Kidney capillary endothelial cell (primary cell): Measurements from ENCODE around the gene TNIK.

ENCODE experiments used
- DNase-seq: peaks from one replicate; pipeline ENCODE4 v3.0.0-alpha.2; 2018; ENCODE audit warnings: low spot score

TNIK gene

DNA sequence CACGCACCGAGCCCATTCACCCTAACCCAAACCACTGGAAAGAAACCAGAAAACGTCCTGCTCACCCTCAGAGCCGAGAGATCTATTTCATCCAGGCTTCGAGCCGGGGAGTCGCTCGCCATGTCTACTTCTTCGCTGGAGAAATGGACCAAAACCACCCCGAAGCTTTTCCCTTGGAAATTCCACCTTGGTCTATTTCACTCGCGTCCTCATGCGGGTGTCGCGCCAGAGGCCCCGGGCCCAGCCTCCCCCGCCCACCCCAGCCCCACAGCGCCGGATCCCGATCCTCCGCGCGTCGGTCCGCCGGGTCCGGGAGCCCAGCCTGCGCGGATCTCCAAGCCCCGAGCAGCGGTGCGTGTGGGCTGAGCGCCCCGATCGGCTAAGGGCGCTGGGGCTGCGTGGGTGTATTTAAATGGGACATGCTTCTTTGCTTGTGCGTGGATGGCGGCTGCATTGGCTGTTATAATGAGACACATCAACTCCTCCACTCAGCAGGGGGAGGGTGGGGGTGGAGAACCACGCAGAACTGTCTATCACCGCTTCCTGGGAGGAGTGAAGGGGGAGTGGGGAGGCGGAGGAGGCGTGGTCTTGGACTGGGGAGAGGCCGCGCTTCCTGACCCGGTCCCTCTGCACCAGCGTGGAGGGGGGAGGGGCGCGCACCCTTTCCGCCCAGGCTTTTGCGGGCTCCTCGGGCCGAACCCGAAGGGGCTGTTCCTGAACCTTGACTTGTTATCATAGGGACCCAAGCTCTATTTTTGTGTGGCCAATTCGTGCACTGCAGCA is at the start of gene TNIK:
Gene TNIK, minus strand, starts transcription at position 464 of the 783 bp plus-strand sequence. Its CDS starts 342 bp downstream, at position 122.
- peak; percentile 75 for DNase-seq

DNA sequence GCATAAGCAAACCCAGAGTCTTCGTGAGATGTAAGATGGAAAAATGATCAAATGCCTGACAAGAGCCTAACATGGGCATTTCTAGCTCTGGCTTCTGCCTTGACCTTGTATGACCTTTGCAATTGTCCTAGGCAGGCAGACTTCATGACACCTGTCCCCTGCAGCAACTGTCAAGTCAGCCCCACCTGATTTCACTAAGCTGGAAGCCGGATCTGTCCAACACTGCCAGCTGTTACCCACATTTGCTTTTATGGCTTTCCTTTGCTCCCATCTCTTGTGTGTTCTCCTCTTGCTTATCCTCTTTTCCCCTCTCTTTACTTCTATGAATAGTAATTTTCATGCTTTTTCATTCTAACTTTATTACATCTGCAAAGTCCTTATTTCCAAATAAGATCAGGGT is 48.5 kb upstream of the TNIK start:
- DNase-seq: no peak

DNA sequence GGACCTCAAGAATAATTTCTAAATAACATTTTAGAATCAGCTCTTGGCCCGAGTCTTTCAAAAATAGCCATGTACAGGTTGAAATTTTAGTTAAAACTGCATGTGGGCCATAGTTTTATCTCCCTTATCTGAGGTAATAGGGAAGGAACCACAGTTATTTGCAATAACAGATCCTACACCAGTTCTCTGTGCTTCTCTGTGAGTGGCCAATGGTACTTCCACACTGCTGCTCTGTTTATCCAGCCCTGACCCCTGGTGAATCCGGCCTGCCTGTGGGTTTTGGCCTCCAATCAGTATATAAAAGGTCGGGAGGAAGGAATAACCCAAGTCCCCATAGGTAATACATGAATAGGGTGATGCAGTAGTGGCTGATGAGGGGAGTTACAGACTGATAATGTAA is 48.0 kb upstream of the TNIK start:
- no peak for DNase-seq

DNA sequence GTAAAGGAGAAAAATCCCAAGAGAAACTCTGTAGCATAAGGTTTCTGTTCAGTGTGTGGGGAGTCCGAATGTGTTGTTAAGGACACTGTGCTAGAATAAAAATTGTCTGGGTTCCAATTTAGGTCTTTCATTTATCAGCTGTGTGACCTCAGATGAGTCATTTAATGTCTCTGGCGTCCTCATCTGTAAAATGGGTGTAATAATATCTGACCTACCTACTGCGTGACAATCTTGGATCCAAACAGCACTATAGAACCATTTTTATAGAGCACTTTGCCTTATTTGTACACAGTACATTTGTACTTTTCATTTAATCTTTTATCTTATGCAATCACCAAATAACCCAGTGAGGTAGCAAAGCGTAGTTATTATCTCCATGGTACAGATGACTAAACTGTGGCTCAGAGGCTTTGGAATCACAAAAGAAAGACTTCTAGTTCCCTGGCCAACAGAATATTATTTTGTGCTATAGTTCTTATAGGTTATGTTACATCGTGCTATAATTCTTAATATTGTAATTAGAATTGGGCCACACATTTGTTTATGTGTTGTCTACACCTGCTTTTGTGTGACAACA is 46.6 kb upstream of the TNIK start:
- DNase-seq: no peak

DNA sequence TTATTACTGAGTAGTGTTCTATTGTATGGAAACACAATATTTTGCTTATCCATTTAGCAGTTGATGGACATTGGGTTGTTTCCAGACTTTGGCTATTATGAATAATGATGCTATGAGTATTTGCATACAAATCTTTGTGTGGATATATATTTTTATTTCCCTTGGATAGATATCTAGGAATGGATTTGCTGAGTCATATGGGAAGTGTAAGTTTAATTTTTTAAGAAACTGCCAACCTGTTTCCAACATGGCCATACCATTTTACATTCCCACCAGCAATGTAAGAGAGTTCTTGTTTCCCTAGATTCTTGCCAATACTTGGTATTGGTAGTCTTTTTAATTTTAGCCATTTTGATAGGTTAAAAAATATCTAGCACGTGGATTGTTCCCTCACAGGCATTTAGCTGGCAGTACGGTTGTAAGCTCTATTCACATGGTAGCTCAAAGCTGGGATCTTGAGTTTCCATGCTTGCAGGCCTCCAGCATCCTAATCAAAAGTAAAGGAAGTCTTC is 45.7 kb upstream of the TNIK start:
- no peak for DNase-seq

DNA sequence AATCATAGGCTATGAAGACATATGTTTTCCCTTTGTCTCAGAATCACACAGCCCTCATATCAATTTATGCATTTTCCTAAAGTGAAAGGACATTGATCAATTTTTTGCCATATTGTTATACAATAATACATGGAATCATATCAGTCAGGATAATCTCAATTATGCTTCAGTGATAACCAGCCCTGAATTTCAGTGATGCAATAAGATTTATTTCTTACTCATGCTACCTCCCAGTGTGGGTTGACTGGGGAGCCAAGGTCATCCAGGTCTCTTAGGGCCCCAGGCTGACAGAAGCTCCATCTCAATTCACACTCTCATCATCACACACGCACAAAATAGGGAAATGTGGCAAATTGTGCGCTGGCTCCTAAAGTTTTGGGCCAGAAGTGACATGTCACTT is 44.2 kb upstream of the TNIK start:
- no peak for DNase-seq

DNA sequence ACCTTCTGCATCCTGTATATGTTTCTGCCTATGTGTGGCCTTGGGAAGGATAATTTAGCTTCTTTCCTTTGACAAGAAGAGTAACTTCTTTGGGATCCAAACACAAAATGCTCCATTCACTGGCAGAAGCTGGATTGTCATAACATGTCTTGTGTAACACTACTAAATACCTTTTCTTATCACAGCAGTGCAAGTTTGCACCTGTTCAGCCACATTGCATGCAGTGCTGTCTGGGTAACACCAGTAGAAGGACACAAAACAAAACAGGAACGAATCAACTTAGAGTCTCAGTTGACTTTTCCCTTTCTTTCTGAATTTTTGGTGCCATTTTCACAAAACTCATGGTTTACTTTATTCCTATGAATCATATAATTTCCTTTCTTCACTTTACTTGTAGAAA is 43.6 kb upstream of the TNIK start:
- no peak for DNase-seq

DNA sequence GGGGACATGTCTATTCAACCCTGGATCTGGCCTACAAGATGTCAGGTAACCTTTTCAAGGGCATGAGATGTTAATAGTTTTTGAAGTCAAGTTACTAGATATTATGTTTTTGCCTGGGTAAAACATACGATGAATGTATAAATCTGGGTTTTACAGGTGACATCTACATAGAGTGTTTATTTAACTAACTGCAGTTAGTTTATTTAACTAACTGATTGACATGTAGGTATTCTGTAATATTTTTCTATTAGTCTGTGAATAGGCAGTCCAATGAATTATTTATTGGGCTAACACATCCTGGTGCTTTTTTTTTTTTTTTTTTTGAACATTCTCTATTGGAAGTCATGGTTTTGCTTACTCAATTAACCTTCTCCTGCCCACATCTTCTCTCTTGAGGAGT is 38.7 kb upstream of the TNIK start:
- no peak for DNase-seq

DNA sequence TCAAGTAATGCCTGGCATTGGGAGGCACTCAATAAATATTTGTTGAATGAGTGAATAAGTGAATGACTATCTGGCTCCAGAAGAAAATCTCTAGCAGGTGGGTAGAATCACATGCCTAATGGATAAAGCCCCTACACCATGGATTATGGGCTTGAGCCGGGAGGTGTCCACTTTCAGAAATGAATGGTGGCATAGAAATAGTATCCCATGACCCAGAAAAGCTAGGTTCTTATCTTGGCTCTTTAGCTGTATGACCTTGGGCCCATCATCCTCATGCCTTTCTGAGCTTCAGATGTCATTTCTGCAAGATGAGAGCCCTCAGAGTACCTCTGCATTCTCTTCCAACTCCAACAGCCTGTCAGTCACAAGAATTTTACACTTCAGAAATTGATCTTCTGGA is 37.3 kb upstream of the TNIK start:
- DNase-seq: no peak

DNA sequence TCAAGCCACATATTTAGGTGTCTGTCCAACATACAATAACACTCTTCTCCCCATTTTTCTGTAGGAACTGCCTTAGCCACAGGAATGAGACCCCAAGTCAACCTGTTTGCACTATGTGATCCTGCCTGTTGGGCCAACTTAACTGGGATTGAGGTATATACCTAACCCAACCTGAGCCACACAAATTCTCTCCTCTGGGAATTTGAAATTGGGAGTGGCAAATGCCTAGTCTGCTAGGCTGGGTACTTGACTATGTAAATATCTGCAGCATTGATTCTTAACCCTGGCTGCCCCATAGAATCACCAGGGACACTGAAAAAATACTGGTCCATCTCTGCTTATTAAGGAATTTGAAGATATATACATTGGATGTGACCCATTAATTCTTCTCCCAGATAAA is 35.2 kb upstream of the TNIK start:
- no peak for DNase-seq

DNA sequence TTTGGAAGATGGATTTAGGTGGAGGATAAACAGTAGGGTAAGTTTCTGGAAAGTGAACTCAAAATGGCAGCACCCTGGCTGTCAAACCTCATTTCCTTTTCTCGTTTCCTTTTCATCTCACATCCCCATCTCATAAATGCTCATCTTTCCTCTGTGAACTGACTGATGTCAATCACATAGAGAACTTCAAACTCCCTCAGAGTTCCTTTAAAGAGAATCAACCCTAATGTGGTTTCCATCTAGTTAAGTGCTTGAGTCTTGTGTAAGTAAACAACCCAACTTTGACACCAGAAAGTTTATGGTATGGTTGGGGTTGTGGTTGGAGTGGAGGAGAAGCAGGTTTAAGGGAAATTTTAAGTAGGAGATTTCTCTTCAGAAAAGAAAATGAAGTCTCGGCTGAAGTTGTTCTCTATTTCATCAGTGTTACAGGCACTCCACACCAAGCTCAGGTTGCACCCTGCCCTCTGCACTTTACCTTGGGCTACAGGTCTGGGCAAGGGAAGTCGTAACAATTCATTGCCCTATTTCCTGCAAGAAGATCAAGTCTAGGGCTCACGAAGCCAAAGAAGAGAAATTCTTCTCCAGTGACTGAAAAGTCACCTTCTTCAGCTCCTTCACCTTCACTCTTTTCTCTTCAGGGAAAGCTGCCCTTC is 34.4 kb upstream of the TNIK start:
- DNase-seq: no peak

DNA sequence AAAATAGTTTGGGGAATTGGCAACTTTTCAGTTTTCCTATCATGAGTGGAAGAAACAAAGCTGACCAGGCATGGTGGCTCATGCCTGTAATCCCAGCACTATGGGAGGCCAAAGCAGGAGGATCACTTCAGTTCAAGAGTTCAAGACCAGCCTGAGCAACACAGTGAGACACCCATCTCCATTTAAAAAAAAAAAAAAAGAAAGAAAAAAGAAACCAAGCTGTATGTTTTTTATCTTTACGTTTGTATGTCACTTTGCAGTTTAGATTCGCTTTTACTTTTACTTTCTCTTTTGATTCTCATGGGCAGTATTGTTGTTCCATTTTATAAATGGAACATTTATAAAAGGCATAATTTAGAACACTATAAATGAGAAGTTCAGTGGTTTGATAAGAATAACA is 31.2 kb upstream of the TNIK start:
- no peak for DNase-seq

DNA sequence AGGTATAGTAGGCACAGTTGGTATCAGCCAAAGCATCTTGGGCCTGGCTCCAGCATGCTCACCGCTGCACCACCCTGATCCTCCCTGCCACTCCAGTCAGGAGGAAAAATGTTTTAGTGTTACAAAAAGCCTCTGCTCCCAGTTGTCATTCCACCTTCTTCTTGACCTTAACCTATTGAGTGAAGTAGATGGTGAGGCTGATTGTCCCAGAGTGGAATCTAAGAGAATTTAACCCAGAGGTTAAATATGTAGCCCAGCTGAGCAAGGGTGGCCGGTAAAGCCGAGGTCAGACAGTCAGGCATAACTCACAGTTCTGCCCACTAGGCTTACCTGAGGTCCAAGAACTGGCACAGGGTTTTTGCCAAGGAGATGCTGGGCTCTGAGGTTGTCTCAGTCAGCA is 30.7 kb upstream of the TNIK start:
- DNase-seq: no peak

DNA sequence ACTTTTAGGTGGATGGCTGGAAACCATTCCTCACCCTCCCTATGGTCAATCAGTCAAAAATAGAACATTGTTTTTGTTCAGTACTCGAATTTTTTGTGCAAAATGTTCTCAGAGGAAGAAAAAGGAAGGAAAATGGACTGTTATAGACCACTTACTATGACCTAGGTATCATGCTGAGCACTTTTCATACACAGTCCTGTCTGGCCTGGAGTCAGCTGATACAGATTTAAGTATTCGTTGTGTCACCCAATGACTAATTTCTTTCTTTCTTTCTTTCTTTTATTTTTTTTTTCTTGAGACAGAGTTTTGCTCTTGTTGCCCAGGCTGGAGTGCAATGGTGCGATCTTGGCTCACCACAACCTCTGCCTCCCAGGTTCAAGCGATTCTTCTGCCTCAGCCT is 29.1 kb upstream of the TNIK start:
- no peak for DNase-seq

DNA sequence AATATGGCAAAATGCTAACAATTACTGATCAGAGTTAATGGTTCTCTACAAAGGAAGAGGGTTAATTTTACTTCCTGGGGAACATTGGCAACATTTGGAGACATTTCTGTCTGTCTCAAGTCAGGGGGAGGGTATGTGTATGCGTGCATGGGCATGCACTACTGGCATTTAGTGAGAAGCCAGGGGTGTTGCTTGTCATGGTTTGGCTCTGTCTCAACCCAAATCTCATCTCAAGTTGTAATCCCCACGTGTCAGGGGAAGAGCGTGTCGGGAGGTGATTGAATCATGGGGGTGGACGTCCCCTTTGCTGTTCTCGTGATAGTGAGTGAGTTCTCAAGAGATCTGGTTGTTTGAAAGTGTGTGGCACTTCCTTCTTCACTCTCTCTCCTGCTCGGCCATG is 28.3 kb upstream of the TNIK start:
- no peak for DNase-seq

DNA sequence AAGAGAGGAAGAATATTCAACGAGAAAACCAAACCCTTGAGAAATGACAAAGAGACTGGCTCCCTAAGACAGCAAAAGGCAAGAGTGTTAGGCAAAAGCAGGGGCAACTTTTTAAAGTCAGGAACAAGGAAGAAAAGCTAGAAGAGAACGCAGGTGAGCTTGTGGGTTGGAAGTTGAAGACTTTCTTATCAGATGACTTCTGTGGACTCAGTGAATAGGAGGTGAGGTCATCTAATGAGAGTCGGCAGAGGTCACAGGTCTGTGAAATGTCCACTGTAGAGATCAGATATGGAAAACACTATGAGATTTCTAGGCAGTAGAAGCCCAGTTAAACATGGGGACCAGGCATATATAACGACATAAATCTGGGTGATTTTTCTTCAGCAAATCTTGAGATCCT is 27.2 kb upstream of the TNIK start:
- no peak for DNase-seq

DNA sequence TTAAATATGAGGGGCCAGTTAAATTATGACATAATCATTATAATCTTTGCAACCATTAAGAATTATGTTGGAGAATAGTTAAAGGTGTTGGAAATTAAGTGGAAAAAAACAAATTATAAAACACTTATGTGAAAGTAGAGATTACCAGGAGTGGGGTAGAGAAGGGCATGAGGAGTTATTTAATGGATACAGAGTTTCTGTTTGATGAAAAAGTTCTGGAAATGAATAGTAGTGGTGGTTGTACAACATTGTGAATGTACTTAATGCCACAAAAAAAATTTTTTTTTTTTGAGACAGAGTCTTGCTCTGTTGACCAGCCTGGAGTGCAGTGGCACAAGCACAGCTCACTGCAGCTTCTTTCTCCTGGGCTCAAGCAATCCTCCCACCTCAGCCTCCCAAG is 25.1 kb upstream of the TNIK start:
- no peak for DNase-seq

DNA sequence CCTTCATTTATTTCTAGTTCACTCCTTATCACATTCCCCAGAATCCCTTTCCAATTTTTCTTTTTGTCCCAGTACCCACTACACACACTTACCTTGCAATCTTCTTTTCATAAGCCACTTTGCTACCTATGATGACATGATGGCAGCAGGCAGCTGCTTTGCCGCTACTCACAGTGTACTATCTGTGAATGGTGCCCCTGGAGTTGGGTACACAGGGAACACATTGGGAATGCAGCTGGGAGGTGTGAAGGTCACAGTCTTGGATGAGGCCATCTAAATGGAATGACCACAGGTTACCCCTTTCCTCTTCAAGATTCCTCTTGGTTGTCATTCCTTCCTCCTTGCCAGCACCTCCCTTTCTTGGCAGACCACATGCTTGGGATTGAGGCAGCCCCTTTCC is 20.8 kb upstream of the TNIK start:
- no peak for DNase-seq

DNA sequence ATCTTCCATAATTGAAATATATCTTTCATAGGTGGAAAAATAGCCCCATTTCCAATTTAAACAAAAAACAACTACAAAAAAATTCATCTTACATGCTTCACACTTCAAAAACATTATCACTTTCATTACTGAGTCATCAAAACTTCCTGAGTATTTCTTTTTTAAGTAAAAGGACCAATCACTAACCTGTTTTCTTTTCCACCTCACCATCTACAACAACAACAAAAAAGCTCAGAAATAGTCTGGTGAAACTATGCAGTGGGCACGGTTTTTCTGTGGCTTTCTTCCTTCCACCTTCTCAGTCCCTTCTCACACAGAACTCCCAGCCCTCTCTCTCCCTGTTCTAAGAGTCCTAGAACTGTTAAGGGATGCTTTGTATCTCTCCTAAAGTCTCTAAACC is 20.3 kb upstream of the TNIK start:
- peak; percentile 18 for DNase-seq

DNA sequence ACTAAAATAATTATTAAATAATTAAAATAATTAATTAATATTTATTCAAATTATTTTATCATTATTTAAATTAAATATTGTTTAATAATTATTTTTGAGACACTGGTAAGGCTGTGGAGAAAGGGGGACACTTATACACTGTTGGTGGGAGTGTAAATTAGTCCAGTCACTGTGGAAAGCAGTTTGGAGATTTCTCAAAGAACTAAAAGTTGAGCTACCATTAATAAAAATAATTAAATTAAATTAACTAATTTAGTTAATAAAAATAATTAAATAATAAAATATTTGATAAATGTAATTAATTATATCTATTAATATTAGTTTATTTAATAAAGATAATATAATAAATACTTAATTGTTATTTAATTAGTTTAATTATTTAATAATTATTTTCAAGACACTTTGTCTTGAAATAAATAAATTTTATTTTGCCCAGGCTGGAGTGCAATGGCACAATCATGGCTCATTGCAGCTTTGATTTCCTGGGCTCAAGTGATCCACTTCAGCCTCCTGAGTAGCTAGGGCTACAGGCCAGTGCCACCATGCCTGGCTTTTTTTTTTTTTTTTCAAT is 16.4 kb upstream of the TNIK start:
- DNase-seq: no peak

DNA sequence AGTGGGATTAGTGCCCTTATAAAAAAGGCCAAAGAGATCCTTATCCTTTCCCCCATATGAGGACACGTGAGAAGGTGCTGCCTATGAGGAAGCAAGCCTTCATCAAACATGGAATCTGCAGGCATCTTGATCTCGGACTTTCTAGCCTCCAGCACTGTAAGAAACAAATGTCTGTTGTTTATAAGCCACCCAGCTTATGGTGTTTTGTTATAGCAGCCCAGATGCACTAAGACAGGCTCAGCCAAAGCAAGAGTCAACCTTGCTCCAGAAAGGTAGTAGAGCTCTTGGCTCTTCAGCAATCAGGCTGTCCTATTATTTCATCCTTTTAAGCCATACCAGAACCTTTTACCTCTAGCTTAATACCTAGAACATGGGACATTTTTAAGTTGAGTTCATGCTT is 12.3 kb upstream of the TNIK start:
- DNase-seq: no peak

DNA sequence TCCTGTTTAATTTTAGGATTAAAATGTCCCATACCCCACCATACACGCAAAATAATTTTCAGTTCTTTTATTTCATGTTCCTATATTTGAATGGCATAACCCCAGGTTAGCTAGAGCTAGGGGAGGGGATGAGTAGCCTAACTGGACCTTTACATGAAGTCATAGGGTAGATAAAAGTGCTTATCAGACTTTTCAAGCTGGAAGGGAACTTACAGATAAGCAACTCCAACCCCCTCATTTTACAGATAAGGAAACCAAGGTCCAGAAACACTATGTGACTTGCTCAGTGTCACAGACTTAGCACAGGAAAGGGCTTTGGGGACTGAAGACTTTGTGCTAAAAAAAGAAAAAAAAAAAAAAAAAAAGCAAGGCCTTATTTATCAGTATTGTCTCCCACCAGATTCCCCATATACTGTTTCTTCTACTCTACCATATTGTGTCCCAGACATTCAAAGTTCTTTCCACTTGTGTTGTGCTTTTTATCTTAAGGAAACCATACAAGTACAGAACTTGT is 10.6 kb upstream of the TNIK start:
- no peak for DNase-seq

DNA sequence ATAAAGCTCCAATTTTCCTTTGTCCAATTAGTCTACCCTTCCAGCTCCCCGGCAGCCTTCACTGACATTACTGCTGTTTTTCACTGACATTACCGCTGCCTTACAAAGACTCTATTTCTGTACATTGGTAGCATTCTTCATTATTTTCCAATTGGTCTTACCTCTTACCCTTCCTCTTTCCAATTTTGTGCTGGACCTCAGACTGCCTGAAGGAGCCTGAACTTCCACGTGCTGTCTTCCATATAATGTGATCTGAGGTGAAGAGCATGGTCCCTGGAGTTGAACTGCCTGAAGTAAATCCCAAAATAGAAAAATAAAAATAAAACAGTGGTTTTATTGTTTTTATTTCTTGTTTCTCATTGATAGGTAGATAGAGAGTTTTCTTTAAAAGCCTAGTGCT is 9.2 kb upstream of the TNIK start:
- no peak for DNase-seq
